ENCODE data around the gene APPL2. TPM values are rescaled to one million over a fixed set of nuclear protein-coding genes. Genes with fewer than 3 reads are reported as not detected.

APPL2 gene
- total and polyA plus RNA-seq, 10 donors: 11.0 to 75.6 (median 45.7) TPM

DNA sequence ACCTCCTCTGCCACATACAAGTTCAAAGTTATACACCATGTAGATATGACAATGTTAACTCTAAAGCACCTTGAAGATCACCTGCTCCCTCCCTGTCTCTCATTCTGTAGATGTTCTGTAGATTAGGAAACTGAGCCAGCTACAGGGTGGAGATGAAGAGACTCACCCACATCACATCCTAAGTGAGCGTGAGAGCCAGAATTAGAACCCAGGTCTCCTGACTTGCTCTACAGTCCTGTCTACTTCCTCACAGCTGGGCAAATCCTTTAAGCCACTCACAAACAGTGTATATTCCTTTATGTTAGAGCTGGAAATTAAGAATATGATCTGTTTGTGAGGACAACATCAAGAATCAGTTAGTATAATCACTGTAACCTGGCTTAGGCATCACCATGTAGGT is 1.8 kb downstream of the APPL2 start:
- peaks cover 22 to 71% (median 53%) of the 10 kb centered on the region in 6 donors for H3K4me1 ChIP-seq
- H3K27me3 ChIP-seq (replicated peaks in 1 of 7): no peaks in the 10 kb centered on the region
- peak overlapping the region in 3 of 8 donors; percentile 97 to 99 (median 98) for H3K27ac ChIP-seq

GRCh38 chr12:105233041-105233905 is 2.7 kb downstream of the APPL2 start:
- Histone ChIP-seq H3K27me3 (replicated peaks in 1 of 7) (no peaks in the 10 kb centered on the region), H3K4me3 (peak overlapping the region in 2 of 8 donors; percentile 81 to 96), H3K9me3 (no peaks in the 10 kb centered on the region), H3K36me3 (peaks cover 0 to 34% (median 10%) of the 10 kb centered on the region in 6 donors), H3K4me1 (peaks cover 22 to 80% (median 57%) of the 10 kb centered on the region in 6 donors), H3K27ac (peak overlapping the region in 2 of 8 donors; percentile 14 to 16)
- TF ChIP-seq POLR2AphosphoS5 (IDR thresholded peaks at IDR 0.05) (no peak), POLR2A (IDR thresholded peaks at IDR 0.05) (no peak)
- TF ChIP-seq, protein P1, sequence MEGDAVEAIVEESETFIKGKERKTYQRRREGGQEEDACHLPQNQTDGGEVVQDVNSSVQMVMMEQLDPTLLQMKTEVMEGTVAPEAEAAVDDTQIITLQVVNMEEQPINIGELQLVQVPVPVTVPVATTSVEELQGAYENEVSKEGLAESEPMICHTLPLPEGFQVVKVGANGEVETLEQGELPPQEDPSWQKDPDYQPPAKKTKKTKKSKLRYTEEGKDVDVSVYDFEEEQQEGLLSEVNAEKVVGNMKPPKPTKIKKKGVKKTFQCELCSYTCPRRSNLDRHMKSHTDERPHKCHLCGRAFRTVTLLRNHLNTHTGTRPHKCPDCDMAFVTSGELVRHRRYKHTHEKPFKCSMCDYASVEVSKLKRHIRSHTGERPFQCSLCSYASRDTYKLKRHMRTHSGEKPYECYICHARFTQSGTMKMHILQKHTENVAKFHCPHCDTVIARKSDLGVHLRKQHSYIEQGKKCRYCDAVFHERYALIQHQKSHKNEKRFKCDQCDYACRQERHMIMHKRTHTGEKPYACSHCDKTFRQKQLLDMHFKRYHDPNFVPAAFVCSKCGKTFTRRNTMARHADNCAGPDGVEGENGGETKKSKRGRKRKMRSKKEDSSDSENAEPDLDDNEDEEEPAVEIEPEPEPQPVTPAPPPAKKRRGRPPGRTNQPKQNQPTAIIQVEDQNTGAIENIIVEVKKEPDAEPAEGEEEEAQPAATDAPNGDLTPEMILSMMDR (IDR thresholded peaks at IDR 0.05 in 8 of 11, conservative IDR thresholded peaks at IDR 0.05 in 3 of 11): no peak
- no peak for DNase-seq
- 81 to 86% (median 84%) methylated on average over 4 of the region's 4 CpGs for WGBS, 5 donors
- intact Hi-C loops (cut with DNase I; ENCODE audit: low total_unique reads): no loop called here

More for the DNA sequence above, 1.8 kb downstream of the APPL2 start:
- H3K4me3 ChIP-seq: peak overlapping the region in 4 of 8 donors; percentile 81 to 96 (median 84)
- intact Hi-C loops (cut with DNase I; ENCODE audit: low total_unique reads): no loop called here
- H3K9me3 ChIP-seq: no peaks in the 10 kb centered on the region
- no peak for DNase-seq
- H3K36me3 ChIP-seq: peaks cover 0 to 25% (median 3%) of the 10 kb centered on the region in 6 donors
- TF ChIP-seq POLR2AphosphoS5 (IDR thresholded peaks at IDR 0.05) (no peak), POLR2A (IDR thresholded peaks at IDR 0.05) (no peak)
- TF ChIP-seq, protein P1 (IDR thresholded peaks at IDR 0.05 in 8 of 11, conservative IDR thresholded peaks at IDR 0.05 in 3 of 11): no peak
- WGBS, 5 donors: 71 to 100% (median 76%) methylated on average over 1 of the region's 1 CpG

DNA sequence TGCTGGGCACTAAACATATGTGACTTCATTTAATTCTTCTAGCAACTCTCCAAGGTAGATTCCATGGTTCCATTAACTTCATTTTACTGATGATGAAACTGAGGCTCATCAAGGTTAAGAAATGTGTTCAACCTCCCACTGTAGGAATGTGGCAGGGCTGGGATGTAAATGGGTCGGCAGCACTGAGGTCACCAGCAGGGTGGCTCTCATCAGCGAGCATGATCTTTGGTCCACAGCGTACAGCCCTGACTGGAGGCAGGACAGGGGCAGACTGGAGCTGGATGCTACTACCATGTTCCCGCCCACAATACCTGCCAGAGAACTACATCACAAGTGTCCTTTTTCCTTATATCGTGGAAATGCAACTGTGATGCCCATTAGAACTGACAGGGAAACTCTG is 4.6 kb downstream of the APPL2 start:
- TF ChIP-seq POLR2A (IDR thresholded peaks at IDR 0.05) (no peak), POLR2AphosphoS5 (IDR thresholded peaks at IDR 0.05) (no peak)
- TF ChIP-seq, protein P1 (IDR thresholded peaks at IDR 0.05 in 8 of 11, conservative IDR thresholded peaks at IDR 0.05 in 3 of 11): no peak
- no peaks in the 10 kb centered on the region for H3K9me3 ChIP-seq
- H3K36me3 ChIP-seq: peaks cover 0 to 50% (median 13%) of the 10 kb centered on the region in 6 donors
- H3K4me1 ChIP-seq: peaks cover 29 to 93% (median 62%) of the 10 kb centered on the region in 6 donors
- intact Hi-C loops (cut with DNase I; ENCODE audit: low total_unique reads): no loop called here
- 82 to 94% (median 91%) methylated on average over 5 of the region's 5 CpGs for WGBS, 5 donors
- DNase-seq: no peak
- H3K27me3 ChIP-seq (replicated peaks in 1 of 7): no peaks in the 10 kb centered on the region
- no peak overlapping the region for H3K4me3 ChIP-seq
- no peak overlapping the region for H3K27ac ChIP-seq

DNA sequence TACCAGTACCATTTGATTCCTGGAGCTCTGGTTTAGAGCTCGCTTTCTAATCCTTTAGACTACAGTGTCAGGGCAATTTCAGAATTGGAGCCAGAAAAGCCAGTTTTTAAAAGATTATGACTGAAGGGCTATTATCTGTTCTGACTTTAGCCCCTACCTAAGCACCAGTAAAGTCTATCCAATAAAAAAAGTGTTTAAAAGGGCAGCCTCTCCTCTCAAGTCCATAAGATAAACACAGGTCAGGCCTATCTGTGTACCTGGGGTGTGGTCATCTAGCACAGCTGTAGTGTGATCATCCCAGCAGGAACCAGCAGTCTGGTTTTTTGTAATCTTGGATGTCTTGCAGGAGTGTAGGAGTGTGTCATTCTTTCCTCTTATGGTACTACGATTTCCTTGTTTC is 6.6 kb downstream of the APPL2 start:
- H3K27ac ChIP-seq: peak overlapping the region in 7 of 8 donors; percentile 5 to 70 (median 47)
- no peaks in the 10 kb centered on the region for H3K9me3 ChIP-seq
- no peak for DNase-seq
- peaks cover 0 to 52% (median 13%) of the 10 kb centered on the region in 6 donors for H3K36me3 ChIP-seq
- 82 to 92% (median 90%) methylated on average over 2 of the region's 2 CpGs for WGBS, 5 donors
- H3K27me3 ChIP-seq (replicated peaks in 1 of 7): no peaks in the 10 kb centered on the region
- no peak overlapping the region for H3K4me3 ChIP-seq
- intact Hi-C loops (cut with DNase I; ENCODE audit: low total_unique reads): no loop called here
- peaks cover 34 to 100% (median 69%) of the 10 kb centered on the region in 6 donors for H3K4me1 ChIP-seq
- TF ChIP-seq POLR2A (IDR thresholded peaks at IDR 0.05) (no peak), POLR2AphosphoS5 (IDR thresholded peaks at IDR 0.05) (no peak)
- TF ChIP-seq, protein P1 (IDR thresholded peaks at IDR 0.05 in 8 of 11, conservative IDR thresholded peaks at IDR 0.05 in 3 of 11): no peak

All from spleen (tissue), 11 donors.